Right cardiac atrium (tissue), 5 donors: ENCODE measurements around the gene THAP2. TPM values are rescaled to one million over a fixed set of nuclear protein-coding genes. Genes with fewer than 3 reads are reported as not detected.
"Not testable (repeated sequence)": the region's sequence is repeated elsewhere in the genome, so short reads cannot be mapped to it uniquely, and the experiment has no call there.

Experiments
- ATAC-seq, 2 donors: fragments of 200-7000 bp; cut with Tn5 transposase; one replicate each; pipeline versions ENCODE4 v1.8.0 to v1.9.1; 2020; ENCODE audit warnings: moderate library complexity in 2 of 2, mild to moderate bottlenecking in 1 of 2
- DNase-seq, 3 donors: peaks; one replicate each; pipeline ENCODE4 v3.0.0-alpha.2; 2020
- H3K27ac ChIP-seq: one replicate; pipeline ENCODE4 v1.5.1; 2013; ENCODE audit warnings: mild to moderate bottlenecking, low read length, control low read depth, moderate library complexity
- H3K27me3 ChIP-seq: one replicate; pipeline ENCODE4 v1.6.1; 2013; ENCODE audit not compliant: control insufficient read depth, insufficient read depth
- H3K4me1 ChIP-seq: one replicate; pipeline ENCODE4 v1.6.1; 2013; ENCODE audit warnings: low read length; ENCODE audit not compliant: control insufficient read depth, insufficient read depth
- H3K4me3 ChIP-seq: one replicate; pipeline ENCODE4 v1.5.1; 2013; ENCODE audit warnings: low read length, control low read depth
- H3K9me3 ChIP-seq: one replicate; pipeline ENCODE4 v1.6.1; 2013; ENCODE audit warnings: low read length; ENCODE audit not compliant: control insufficient read depth
- WGBS: extraction: QIAGEN DNeasy Blood & Tissue Kit; methylation state at CpG from one replicate; pipeline ENCODE4 v1.1.7; 2013; 5-methylcytosine and 5-hydroxymethylcytosine counted together
- intact Hi-C, 4 donors: fragments of 100-400 bp; cut with DNase I; formaldehyde crosslinking; loops; one replicate each; pipeline versions ENCODE4 v1.11.0 to v1.14.0; 2022 to 2023
- polyA plus RNA-seq: library from polyadenylated mRNA; stranded (reverse); fragments of 200-250 nt; gene quantifications from one replicate; pipeline ENCODE4 v1.2.3, GENCODE V29; 2013
- total RNA-seq, 4 donors: library from RNA; stranded (reverse); fragmentation: NEBNext Ultra II Directional; extraction: Animal tissue kit (Norgen Biotek cat#: 25700); gene quantifications; one replicate each; pipeline ENCODE4 v1.2.1, GENCODE V29; 2021
- donor health status: healthy with polysubstance abuse.
- donor health status: DM: no; HTN: yes; CAD: no.
- donor health status: DM: no; HTN: no; CAD: no.
- donor health status: DM: no; HTN: yes; CAD: no; lungs with severe emphysema.
- donor health status: DM: yes; HTN: yes; CAD: no.

The THAP2 gene
- total and polyA plus RNA-seq, 5 donors = 3.8 to 8.5 (median 7.4) TPM

- Histone ChIP-seq H3K9me3 (no peaks in the 10 kb centered on the region), H3K27me3 (no peaks in the 10 kb centered on the region), H3K4me3 (peak overlapping the region; percentile 43), H3K4me1 (no peaks in the 10 kb centered on the region), H3K27ac (no peak overlapping the region)
- no peak for ATAC-seq
- intact Hi-C loops = loop anchor here in 1 of 4 donors (10.0 kb wide), 1 partner anchor 69 kb away; the partner anchor contains the start of gene RAB21
- 25% methylated on average over 19 of the region's 19 CpGs for WGBS
- peak in 1 of 3 donors; percentile 51 for DNase-seq
These were observed 21.3 kb downstream of the THAP2 start for GRCh38 chr12:71685312-71685906.

- DNase-seq = peak; percentile 92 to 97 (median 96)
- Histone ChIP-seq H3K4me1 (no peaks in the 10 kb centered on the region), H3K27ac (peak within 1 kb of the TSS; percentile 79), H3K4me3 (peak within 1 kb of the TSS; percentile 43), H3K27me3 (no peaks in the 10 kb centered on the region), H3K9me3 (no peaks in the 10 kb centered on the region)
- ATAC-seq = peak; percentile 100
- under 1% methylated on average over 63 of the region's 63 CpGs for WGBS
- intact Hi-C loops = loop anchor here in 1 of 4 donors (10.0 kb wide), 1 partner anchor 69 kb away; the partner anchor contains the start of gene RAB21
These were observed 22.0 kb downstream of the THAP2 start, which contains the start of gene TMEM19 for GRCh38 chr12:71685914-71686657. Gene TMEM19, plus strand, starts transcription at chr12:71686082. Its CDS starts 599 bp downstream, at chr12:71686681.

- Histone ChIP-seq H3K27ac (no peak overlapping the region), H3K27me3 (no peaks in the 10 kb centered on the region), H3K4me3 (peak overlapping the region; percentile 43), H3K4me1 (no peaks in the 10 kb centered on the region), H3K9me3 (no peaks in the 10 kb centered on the region)
- intact Hi-C loops = loop anchor here in 1 of 4 donors (10.0 kb wide), 1 partner anchor 68 kb away; the partner anchor contains the start of gene RAB21
- DNase-seq (no peak), ATAC-seq (no peak)
- 10% methylated on average over 3 of the region's 3 CpGs for WGBS
These were observed 22.5 kb downstream of the THAP2 start for GRCh38 chr12:71686658-71687025.

GRCh38 chr12:71687172-71687571 lies 23.1 kb downstream of the THAP2 start:
- not testable (repeated sequence) for H3K9me3 ChIP-seq, DNase-seq, H3K27ac ChIP-seq, H3K4me1 ChIP-seq, H3K27me3 ChIP-seq, ATAC-seq
- H3K4me3 ChIP-seq = peak overlapping the region; percentile 43
- 81% methylated on average over 11 of the region's 11 CpGs for WGBS
- intact Hi-C loops = loop anchor here in 1 of 4 donors (10.0 kb wide), 1 partner anchor 68 kb away; the partner anchor contains the start of gene RAB21

GRCh38 chr12:71688961-71689570 lies 25.0 kb downstream of the THAP2 start:
- ATAC-seq = no peak
- Histone ChIP-seq H3K9me3 (no peaks in the 10 kb centered on the region), H3K4me1 (peaks cover 1% of the 10 kb centered on the region), H3K4me3 (no peak overlapping the region), H3K27me3 (no peaks in the 10 kb centered on the region), H3K27ac (no peak overlapping the region)
- intact Hi-C loops = loop anchor here in 1 of 4 donors (10.0 kb wide), 1 partner anchor 66 kb away; the partner anchor contains the start of gene RAB21
- no peak for DNase-seq
- WGBS = 81% methylated on average over 5 of the region's 5 CpGs

GRCh38 chr12:71691504-71692129 lies 27.5 kb downstream of the THAP2 start:
- no peaks in the 10 kb centered on the region for H3K9me3 ChIP-seq
- DNase-seq = no peak
- H3K27me3 ChIP-seq = no peaks in the 10 kb centered on the region
- WGBS = 91% methylated on average over 4 of the region's 4 CpGs
- no peak overlapping the region for H3K27ac ChIP-seq
- no peak for ATAC-seq
- H3K4me1 ChIP-seq = peaks cover 4% of the 10 kb centered on the region
- no peak overlapping the region for H3K4me3 ChIP-seq
- intact Hi-C loops = no loop called here

- H3K4me3 ChIP-seq = no peak overlapping the region
- H3K27ac ChIP-seq = no peak overlapping the region
- no peaks in the 10 kb centered on the region for H3K9me3 ChIP-seq
- ATAC-seq (no peak), DNase-seq (no peak)
- H3K4me1 ChIP-seq = peaks cover 4% of the 10 kb centered on the region
- no peaks in the 10 kb centered on the region for H3K27me3 ChIP-seq
- intact Hi-C loops = no loop called here
- WGBS = 96% methylated on average over 7 of the region's 7 CpGs
These were observed 29.0 kb downstream of the THAP2 start for GRCh38 chr12:71693126-71693525.

GRCh38 chr12:71693651-71694050 lies 29.6 kb downstream of the THAP2 start:
- 89% methylated on average over 5 of the region's 5 CpGs for WGBS
- ATAC-seq = not testable (repeated sequence)

GRCh38 chr12:71694099-71694820 lies 30.2 kb downstream of the THAP2 start:
- intact Hi-C loops = no loop called here
- peak overlapping the region; percentile 77 for H3K27ac ChIP-seq

More at GRCh38 chr12:71693651-71694050, 29.6 kb downstream of the THAP2 start:
- H3K4me3 ChIP-seq, H3K27ac ChIP-seq, H3K9me3 ChIP-seq, H3K4me1 ChIP-seq, DNase-seq, H3K27me3 ChIP-seq, intact Hi-C loops: not testable (repeated sequence)

GRCh38 chr12:71695782-71696181 lies 31.7 kb downstream of the THAP2 start:
- Histone ChIP-seq H3K27ac (no peak overlapping the region), H3K9me3 (no peaks in the 10 kb centered on the region), H3K4me3 (no peak overlapping the region), H3K4me1 (peaks cover 4% of the 10 kb centered on the region), H3K27me3 (no peaks in the 10 kb centered on the region)
- 94% methylated on average over 1 of the region's 1 CpG for WGBS
- no peak for DNase-seq
- intact Hi-C loops = no loop called here
- no peak for ATAC-seq

More at GRCh38 chr12:71694099-71694820, 30.2 kb downstream of the THAP2 start:
- DNase-seq = no peak
- WGBS = 91% methylated on average over 1 of the region's 1 CpG
- Histone ChIP-seq H3K9me3 (no peaks in the 10 kb centered on the region), H3K4me3 (no peak overlapping the region), H3K27me3 (no peaks in the 10 kb centered on the region), H3K4me1 (peaks cover 4% of the 10 kb centered on the region)
- ATAC-seq = peak; percentile 68 to 79
